Esophagus squamous epithelium (tissue), 5 donors: ENCODE measurements around the gene THAP3. TPM values are rescaled to one million over a fixed set of nuclear protein-coding genes. Genes with fewer than 3 reads are reported as not detected.

Experiments used
- DNase-seq: peaks from one replicate; lab custom pipeline; 2025; lab: John Stamatoyannopoulos, UW
- H3K27ac ChIP-seq, 4 donors: fragments of 200-600 bp; sonication (generic); one replicate each; pipeline ENCODE4 v1.5.1; 2016 to 2019; ENCODE audit warnings: mild to moderate bottlenecking in 1 of 4
- H3K27me3 ChIP-seq, 4 donors: fragments of 200-600 bp; sonication (generic); 1 replicate in 3 of 4; 2 replicates in 1 of 4; pipeline versions ENCODE4 v1.5.1 to v1.6.0; 2017 to 2021; ENCODE audit warnings: antibody characterized with exemption in 1 of 4
- H3K36me3 ChIP-seq, 3 donors: fragments of 200-600 bp; sonication (generic); one replicate each; pipeline ENCODE4 v1.5.1; 2016 to 2019
- H3K4me1 ChIP-seq, 3 donors: fragments of 200-600 bp; sonication (generic); one replicate each; pipeline ENCODE4 v1.5.1; 2017 to 2019
- H3K4me3 ChIP-seq, 4 donors: fragments of 200-600 bp; sonication (generic); 1 replicate in 3 of 4; 2 replicates in 1 of 4; pipeline ENCODE4 v1.5.1; 2016 to 2019; ENCODE audit warnings: mild to moderate bottlenecking in 2 of 4, moderate library complexity in 1 of 4
- H3K9me3 ChIP-seq, 3 donors: fragments of 200-600 bp; sonication (generic); one replicate each; pipeline ENCODE4 v1.5.1; 2016 to 2019
- CTCF ChIP-seq, 6 experiments: fragments of 450-650 bp in 4 of 6; fragments of 200-600 bp in 2 of 6; sonication (generic) in 2 of 6; IDR thresholded peaks; one replicate each; pipeline ENCODE4 v1.5.1; 2016 to 2019; ENCODE audit warnings: antibody characterized with exemption in 6 of 6, mild to moderate bottlenecking in 4 of 6, moderate library complexity in 4 of 6
- POLR2A ChIP-seq, 4 donors: fragments of 450-650 bp; IDR thresholded peaks; one replicate each; pipeline ENCODE4 v1.6.1; 2017; ENCODE audit warnings: antibody characterized with exemption in 4 of 4, mild to moderate bottlenecking in 4 of 4, moderate library complexity in 3 of 4
- WGBS, 2 donors: methylation state at CpG; one replicate each; pipeline ENCODE4 v1.1.5; 2018; 5-methylcytosine and 5-hydroxymethylcytosine counted together
- intact Hi-C: fragments of 100-400 bp; cut with DNase I; formaldehyde crosslinking; loops from one replicate; pipeline ENCODE4 v1.15.0; 2022
- total RNA-seq, 4 donors: library from RNA; depleted of rRNA; stranded (reverse); fragments of >200 nt; gene quantifications; one replicate each; pipeline ENCODE4 v1.1.0, GENCODE V29; 2016
- donor health status: DM: yes; HTN: yes; CAD: no.

The THAP3 gene
- total RNA-seq, 4 donors from 2014 or later: 4.8 to 17.1 (median 13.3) TPM

- peaks cover 46 to 96% (median 59%) of the 10 kb centered on the region in 3 donors for H3K4me1 ChIP-seq
- no peaks in the 10 kb centered on the region for H3K27me3 ChIP-seq
- H3K36me3 ChIP-seq: peaks cover 63 to 90% (median 70%) of the 10 kb centered on the region in 3 donors
- H3K27ac ChIP-seq: no peak overlapping the region
- intact Hi-C loops: no loop called here
- H3K4me3 ChIP-seq: no peak overlapping the region
- no peaks in the 10 kb centered on the region for H3K9me3 ChIP-seq
- TF ChIP-seq CTCF (IDR thresholded peaks at IDR 0.05) (no peak), POLR2A (IDR thresholded peaks at IDR 0.05) (no peak)
- no peak for DNase-seq
- WGBS, 2 donors: 80 to 86% methylated on average over 11 of the region's 11 CpGs
These were observed 29.5 kb upstream of the THAP3 start for GRCh38 chr1:6594977-6595740.

- TF ChIP-seq POLR2A (IDR thresholded peaks at IDR 0.05): no peak
- no peak for TF ChIP-seq CTCF (IDR thresholded peaks at IDR 0.05)
- peak overlapping the region in 2 of 4 donors; percentile 99 to 100 for H3K27ac ChIP-seq
These were observed 28.3 kb upstream of the THAP3 start for GRCh38 chr1:6596351-6596750.

GRCh38 chr1:6596886-6597776 lies 27.5 kb upstream of the THAP3 start:
- H3K36me3 ChIP-seq: peaks cover 53 to 70% (median 54%) of the 10 kb centered on the region in 3 donors
- DNase-seq: no peak
- intact Hi-C loops: no loop called here
- H3K27me3 ChIP-seq: no peaks in the 10 kb centered on the region
- H3K9me3 ChIP-seq: no peaks in the 10 kb centered on the region
- peak overlapping the region in 2 of 4 donors; percentile 22 to 49 for H3K4me3 ChIP-seq
- WGBS, 2 donors: 58 to 68% methylated on average over 6 to 9 of the region's 15 CpGs
- H3K4me1 ChIP-seq: peaks cover 38 to 85% (median 52%) of the 10 kb centered on the region in 3 donors
- H3K27ac ChIP-seq: peak overlapping the region in 3 of 4 donors; percentile 96 to 100 (median 99)
- no peak for TF ChIP-seq POLR2A (IDR thresholded peaks at IDR 0.05)
- no peak for TF ChIP-seq CTCF (IDR thresholded peaks at IDR 0.05)

More at GRCh38 chr1:6596351-6596750, 28.3 kb upstream of the THAP3 start:
- intact Hi-C loops: no loop called here
- Histone ChIP-seq H3K27me3 (no peaks in the 10 kb centered on the region), H3K4me3 (peak overlapping the region in 2 of 4 donors; percentile 22 to 49), H3K36me3 (peaks cover 54 to 78% (median 60%) of the 10 kb centered on the region in 3 donors), H3K4me1 (peaks cover 45 to 93% (median 60%) of the 10 kb centered on the region in 3 donors), H3K9me3 (no peaks in the 10 kb centered on the region)
- 48 to 49% methylated on average over 7 of the region's 7 CpGs for WGBS, 2 donors
- DNase-seq: no peak

- Histone ChIP-seq H3K4me3 (peak overlapping the region in 1 of 4 donors; percentile 49), H3K27ac (peak overlapping the region in 3 of 4 donors; percentile 96 to 100 (median 99)), H3K4me1 (peaks cover 38 to 79% (median 48%) of the 10 kb centered on the region in 3 donors), H3K27me3 (no peaks in the 10 kb centered on the region), H3K36me3 (peaks cover 47 to 64% (median 51%) of the 10 kb centered on the region in 3 donors), H3K9me3 (no peaks in the 10 kb centered on the region)
- TF ChIP-seq CTCF (IDR thresholded peaks at IDR 0.05): no peak
- no peak for TF ChIP-seq POLR2A (IDR thresholded peaks at IDR 0.05)
- DNase-seq: no peak
- intact Hi-C loops: no loop called here
- 56 to 71% methylated on average over 3 to 6 of the region's 6 CpGs for WGBS, 2 donors
These were observed 26.9 kb upstream of the THAP3 start for GRCh38 chr1:6597777-6598131.
